ENCODE data around the gene PHRF1. TPM values are rescaled to one million over a fixed set of nuclear protein-coding genes. Genes with fewer than 3 reads are reported as not detected.

The PHRF1 gene
- total and polyA plus RNA-seq, 7 donors: 6.6 to 29.3 (median 16.1) TPM

DNA sequence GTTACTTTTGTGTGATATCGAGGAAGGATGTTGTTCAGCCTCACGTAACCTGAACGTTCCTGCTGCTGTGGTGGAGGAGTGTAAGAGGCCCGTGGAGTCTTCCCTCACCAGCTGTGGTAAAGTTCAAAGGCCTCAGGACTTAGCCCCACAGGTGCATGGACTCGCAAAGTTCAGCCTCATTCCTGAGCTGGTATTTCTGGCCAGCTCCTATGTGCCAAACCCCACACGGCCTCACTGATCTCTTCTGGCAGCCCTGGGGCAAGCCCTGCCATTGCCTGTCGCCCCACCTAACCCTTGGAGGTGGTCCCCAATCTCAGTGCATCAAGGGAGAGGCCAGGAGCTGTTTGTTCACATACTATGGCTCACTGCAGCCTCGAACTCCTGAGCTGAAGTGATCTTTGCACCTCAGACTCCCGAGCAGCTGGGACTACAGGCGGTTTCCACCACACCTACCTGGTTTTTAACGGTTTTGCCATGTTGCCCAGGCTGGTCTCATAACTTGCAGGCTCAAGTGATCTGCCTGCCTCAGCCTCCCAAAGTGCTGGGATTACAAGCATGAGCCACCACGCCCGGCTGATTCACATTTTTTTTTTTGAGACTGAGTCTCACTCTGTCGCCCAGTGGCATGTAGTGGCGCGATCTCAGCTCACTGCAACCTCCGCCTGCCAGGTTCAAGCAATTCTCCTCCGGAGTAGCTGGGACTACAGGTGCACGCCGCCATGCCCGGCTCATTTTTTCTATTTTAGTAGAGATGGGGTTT lies 2.2 kb downstream of the PHRF1 start:
- Histone ChIP-seq H3K9me3 (no peaks in the 10 kb centered on the region), H3K27ac (no peak overlapping the region), H3K36me3 (peaks cover 0 to 21% (median 9%) of the 10 kb centered on the region in 4 donors), H3K27me3 (peaks cover 0 to 12% (median 6%) of the 10 kb centered on the region in 3 donors), H3K4me3 (no peak overlapping the region), H3K4me1 (peaks cover 0 to 56% (median 51%) of the 10 kb centered on the region in 4 donors)
- TF ChIP-seq EP300 (IDR thresholded peaks at IDR 0.05): no peak
- no peak for TF ChIP-seq POLR2AphosphoS5 (IDR thresholded peaks at IDR 0.05)
- TF ChIP-seq CTCF (IDR thresholded peaks at IDR 0.05): no peak
- no peak for TF ChIP-seq POLR2A (IDR thresholded peaks at IDR 0.05)
- intact Hi-C loops (cut with DNase I): loop anchor here (5.0 kb wide), 2 partner anchors 39 to 119 kb away; partner anchors contain the start of genes DEAF1, IRF7 and TMEM80
- DNase-seq: no peak
- 53 to 70% methylated on average over 21 of the region's 21 CpGs for WGBS, 2 donors

GRCh38 chr11:579830-580601 lies 3.7 kb downstream of the PHRF1 start:
- no peak overlapping the region for H3K4me3 ChIP-seq
- H3K27me3 ChIP-seq: peaks cover 0 to 4% (median under 1%) of the 10 kb centered on the region in 3 donors
- peaks cover 0 to 37% (median 19%) of the 10 kb centered on the region in 4 donors for H3K36me3 ChIP-seq
- H3K27ac ChIP-seq: no peak overlapping the region
- intact Hi-C loops (cut with DNase I): loop anchor here (5.0 kb wide), 2 partner anchors 37 to 117 kb away; partner anchors contain the start of genes DEAF1, IRF7 and TMEM80
- 84 to 90% methylated on average over 20 of the region's 20 CpGs for WGBS, 2 donors
- H3K4me1 ChIP-seq: peaks cover 0 to 45% (median 44%) of the 10 kb centered on the region in 4 donors
- TF ChIP-seq POLR2AphosphoS5 (IDR thresholded peaks at IDR 0.05): no peak
- no peak for TF ChIP-seq CTCF (IDR thresholded peaks at IDR 0.05)
- no peak for TF ChIP-seq EP300 (IDR thresholded peaks at IDR 0.05)
- no peak for TF ChIP-seq POLR2A (IDR thresholded peaks at IDR 0.05)
- DNase-seq: no peak
- H3K9me3 ChIP-seq: no peaks in the 10 kb centered on the region

DNA sequence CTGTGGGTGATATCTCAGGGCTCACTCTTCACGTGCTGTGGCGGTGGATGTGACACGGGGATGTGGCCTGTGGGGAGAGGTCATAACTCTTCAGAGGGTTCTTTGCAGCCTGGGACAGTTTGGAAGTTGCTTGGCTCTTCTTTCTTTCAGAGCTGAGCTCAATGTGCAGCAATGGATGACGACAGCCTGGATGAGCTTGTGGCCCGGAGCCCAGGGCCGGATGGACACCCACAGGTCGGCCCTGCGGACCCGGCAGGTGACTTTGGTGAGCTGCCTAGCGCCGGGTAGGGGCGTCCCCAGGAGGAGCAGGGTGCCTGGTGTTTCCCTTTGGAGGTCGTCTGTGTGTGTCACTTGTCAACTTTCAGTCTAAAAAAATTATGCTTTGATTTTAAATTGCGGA lies 5.1 kb downstream of the PHRF1 start:
- Histone ChIP-seq H3K27me3 (no peaks in the 10 kb centered on the region), H3K27ac (no peak overlapping the region), H3K36me3 (peaks cover 0 to 43% (median 21%) of the 10 kb centered on the region in 4 donors), H3K9me3 (no peaks in the 10 kb centered on the region), H3K4me3 (no peak overlapping the region), H3K4me1 (peaks cover 0 to 39% (median 38%) of the 10 kb centered on the region in 4 donors)
- no peak for TF ChIP-seq POLR2A (IDR thresholded peaks at IDR 0.05)
- no peak for TF ChIP-seq EP300 (IDR thresholded peaks at IDR 0.05)
- TF ChIP-seq CTCF (IDR thresholded peaks at IDR 0.05): no peak
- no peak for TF ChIP-seq POLR2AphosphoS5 (IDR thresholded peaks at IDR 0.05)
- WGBS, 2 donors: 86 to 91% methylated on average over 14 of the region's 14 CpGs
- intact Hi-C loops (cut with DNase I): no loop called here
- no peak for DNase-seq

DNA sequence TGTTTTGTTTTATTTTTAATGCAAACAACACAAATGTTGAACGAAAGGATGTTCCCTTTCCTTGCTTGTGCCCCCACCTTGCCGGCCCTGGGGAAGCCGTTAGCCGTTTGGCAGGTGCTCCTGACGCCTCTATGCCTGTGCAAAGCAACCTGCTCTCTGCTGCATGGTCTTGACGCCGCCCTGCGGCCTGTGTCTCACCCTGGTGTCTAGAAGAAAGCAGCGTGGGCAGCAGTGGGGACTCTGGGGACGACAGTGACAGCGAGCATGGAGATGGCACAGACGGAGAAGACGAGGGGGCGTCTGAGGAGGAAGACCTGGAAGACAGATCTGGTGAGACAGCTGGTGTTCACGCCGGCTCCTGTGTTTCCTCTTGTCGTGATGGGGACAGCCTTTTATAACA lies 5.5 kb downstream of the PHRF1 start:
- WGBS, 2 donors: 86 to 90% methylated on average over 17 of the region's 17 CpGs
- Histone ChIP-seq H3K27me3 (no peaks in the 10 kb centered on the region), H3K9me3 (no peaks in the 10 kb centered on the region), H3K4me1 (peaks cover 0 to 39% (median 38%) of the 10 kb centered on the region in 4 donors), H3K36me3 (peaks cover 0 to 47% (median 26%) of the 10 kb centered on the region in 4 donors), H3K27ac (no peak overlapping the region), H3K4me3 (no peak overlapping the region)
- TF ChIP-seq CTCF (IDR thresholded peaks at IDR 0.05) (no peak), POLR2AphosphoS5 (IDR thresholded peaks at IDR 0.05) (no peak), POLR2A (IDR thresholded peaks at IDR 0.05) (no peak), EP300 (IDR thresholded peaks at IDR 0.05) (no peak)
- intact Hi-C loops (cut with DNase I): no loop called here
- DNase-seq: no peak
